SU-DHL-6 (cell line): Measurements from ENCODE around the gene SLC39A8.

ENCODE experiments used
- H2AFZ ChIP-seq: fragments of 200-600 bp; sonication (generic); 2 replicates; pipeline ENCODE4 v1.6.1; 2014; ENCODE audit warnings: low read depth, mild to moderate bottlenecking, moderate library complexity, mixed read lengths, antibody characterized with exemption, low read length; ENCODE audit not compliant: severe bottlenecking
- H3F3A ChIP-seq: fragments of 200-600 bp; shearing (Covaris generic); 2 replicates; pipeline ENCODE4 v1.6.0; 2016; ENCODE audit warnings: antibody characterized with exemption, mild to moderate bottlenecking; ENCODE audit not compliant: insufficient read depth
- H3K27ac ChIP-seq: fragments of 200-600 bp; sonication (generic); 2 replicates; pipeline ENCODE4 v1.5.1; 2016; ENCODE audit warnings: low read depth, mild to moderate bottlenecking, low read length, moderate library complexity, mixed read lengths
- H3K27me3 ChIP-seq: fragments of 200-600 bp; sonication (generic), shearing (Covaris generic); 2 replicates; pipeline ENCODE4 v1.6.0; 2014; ENCODE audit warnings: mild to moderate bottlenecking, low read length
- H3K36me3 ChIP-seq: fragments of 200-600 bp; sonication (generic); 2 replicates; pipeline ENCODE4 v1.6.1; 2014; ENCODE audit warnings: mild to moderate bottlenecking, low read length, mixed read lengths
- H3K4me2 ChIP-seq: fragments of 300-600, 200-600 bp; shearing (Covaris generic), sonication (generic); 2 replicates; pipeline ENCODE4 v1.6.0; 2014; ENCODE audit warnings: low read length, low read depth, mild to moderate bottlenecking; ENCODE audit not compliant: poor library complexity, severe bottlenecking
- H3K4me3 ChIP-seq: fragments of 200-600 bp; sonication (generic); 2 replicates; pipeline ENCODE4 v1.5.1; 2014; ENCODE audit warnings: antibody characterized with exemption, low read length, mild to moderate bottlenecking, mixed read lengths; ENCODE audit not compliant: insufficient read depth, poor library complexity, severe bottlenecking
- H3K79me2 ChIP-seq: fragments of 200-600 bp; sonication (generic); 2 replicates; pipeline ENCODE4 v1.6.1; 2014; ENCODE audit warnings: mild to moderate bottlenecking, low read length, moderate library complexity; ENCODE audit not compliant: insufficient read depth
- H3K9ac ChIP-seq: fragments of 200-600 bp; sonication (generic); 2 replicates; pipeline ENCODE4 v1.7.0; 2014; ENCODE audit warnings: mild to moderate bottlenecking, low read length
- H3K9me2 ChIP-seq: fragments of 200-600 bp; sonication (generic); replicated peaks from 2 replicates; pipeline ENCODE4 v1.6.1; 2014; ENCODE audit warnings: low read length; ENCODE audit not compliant: insufficient read depth
- H3K9me3 ChIP-seq: fragments of 200-600 bp; sonication (generic); 2 replicates; pipeline ENCODE4 v1.6.1; 2014; ENCODE audit warnings: low read length, mixed read lengths; ENCODE audit not compliant: insufficient read depth
- H4K20me1 ChIP-seq: fragments of 200-600 bp; sonication (generic); 2 replicates; pipeline ENCODE4 v1.6.1; 2014; ENCODE audit warnings: low read depth, mild to moderate bottlenecking, antibody characterized with exemption, low read length, moderate library complexity, mixed read lengths
- CTCF ChIP-seq: fragments of 200-600 bp; sonication (generic); IDR thresholded peaks from one replicate; pipeline ENCODE4 v1.5.1; 2017; ENCODE audit warnings: antibody characterized with exemption, mild to moderate bottlenecking, low read length, moderate library complexity; ENCODE audit not compliant: insufficient read depth, poor library complexity, severe bottlenecking
- EZH2phosphoT487 ChIP-seq: fragments of 200-600 bp; sonication (generic), shearing (Covaris generic); conservative IDR thresholded peaks from 2 replicates; pipeline ENCODE4 v1.6.1; 2018; ENCODE audit warnings: mild to moderate bottlenecking, antibody characterized with exemption, low read length, moderate library complexity, mixed read lengths

Gene SLC39A8

GRCh38 chr4:102308032-102308799 is 37.1 kb downstream of the SLC39A8 start:
- peaks cover 6% of the 10 kb centered on the region; the same call in 1 of the 2 replicates for H3K36me3 ChIP-seq
- no peak overlapping the region for H3K4me2 ChIP-seq
- no peak overlapping the region for H3K9ac ChIP-seq
- H2AFZ ChIP-seq = no peak overlapping the region
- no peak overlapping the region for H3K27ac ChIP-seq
- no peak for TF ChIP-seq EZH2phosphoT487
- no peaks in the 10 kb centered on the region for H3K9me2 ChIP-seq
- H3K9me3 ChIP-seq = no peaks in the 10 kb centered on the region
- no peaks in the 10 kb centered on the region for H3F3A ChIP-seq
- no peaks in the 10 kb centered on the region for H4K20me1 ChIP-seq
- no peak overlapping the region for H3K4me3 ChIP-seq
- no peaks in the 10 kb centered on the region for H3K27me3 ChIP-seq
- no peaks in the 10 kb centered on the region for H3K79me2 ChIP-seq

GRCh38 chr4:102305666-102306065 is 39.6 kb downstream of the SLC39A8 start:
- no peaks in the 10 kb centered on the region for H3K79me2 ChIP-seq
- H3K27me3 ChIP-seq = no peaks in the 10 kb centered on the region
- H3K27ac ChIP-seq = no peak overlapping the region
- H4K20me1 ChIP-seq = no peaks in the 10 kb centered on the region
- H3K9ac ChIP-seq = no peak overlapping the region
- no peak overlapping the region for H3K4me3 ChIP-seq
- peaks cover 6% of the 10 kb centered on the region; the same call in 1 of the 2 replicates for H3K36me3 ChIP-seq
- H3K9me3 ChIP-seq = no peaks in the 10 kb centered on the region
- no peaks in the 10 kb centered on the region for H3F3A ChIP-seq
- no peak overlapping the region for H2AFZ ChIP-seq
- no peaks in the 10 kb centered on the region for H3K9me2 ChIP-seq
- TF ChIP-seq CTCF (no peak), EZH2phosphoT487 (no peak)
- H3K4me2 ChIP-seq = no peak overlapping the region

GRCh38 chr4:102302762-102303161 is 42.5 kb downstream of the SLC39A8 start:
- Histone ChIP-seq H3F3A (no peaks in the 10 kb centered on the region), H3K9ac (no peak overlapping the region), H3K9me3 (no peaks in the 10 kb centered on the region), H2AFZ (no peak overlapping the region), H3K27me3 (no peaks in the 10 kb centered on the region), H3K4me2 (no peak overlapping the region), H3K36me3 (peaks cover 6% of the 10 kb centered on the region; the same call in 1 of the 2 replicates), H3K9me2 (no peaks in the 10 kb centered on the region), H4K20me1 (no peaks in the 10 kb centered on the region), H3K79me2 (no peaks in the 10 kb centered on the region), H3K27ac (no peak overlapping the region), H3K4me3 (no peak overlapping the region)
- TF ChIP-seq EZH2phosphoT487 (no peak), CTCF (no peak)

- no peak overlapping the region for H3K4me2 ChIP-seq
- H3K9me2 ChIP-seq = no peaks in the 10 kb centered on the region
- no peaks in the 10 kb centered on the region for H3F3A ChIP-seq
- H3K27ac ChIP-seq = no peak overlapping the region
- H3K9ac ChIP-seq = no peak overlapping the region
- H3K9me3 ChIP-seq = no peaks in the 10 kb centered on the region
- no peaks in the 10 kb centered on the region for H3K27me3 ChIP-seq
- H4K20me1 ChIP-seq = no peaks in the 10 kb centered on the region
- H2AFZ ChIP-seq = no peak overlapping the region
- no peak overlapping the region for H3K4me3 ChIP-seq
- H3K79me2 ChIP-seq = no peaks in the 10 kb centered on the region
- peaks cover 6% of the 10 kb centered on the region; the same call in 1 of the 2 replicates for H3K36me3 ChIP-seq
- no peak for TF ChIP-seq CTCF
- TF ChIP-seq EZH2phosphoT487 = no peak
Measured at GRCh38 chr4:102301167-102301566, 44.1 kb downstream of the SLC39A8 start.
